Measurements from ENCODE around the gene ATP6V1F. TPM values are rescaled to one million over a fixed set of nuclear protein-coding genes. Genes with fewer than 3 reads are reported as not detected.

ATP6V1F gene
- total RNA-seq, 3 donors from 2014 or later, result 55.6 to 85.5 (median 82.4) TPM

GRCh38 chr7:128845475-128845874 is 17.2 kb upstream of the ATP6V1F start:
- Histone ChIP-seq H3K9me3 (no peaks in the 10 kb centered on the region), H3K4me1 (ENCODE audit: low read depth) (no peaks in the 10 kb centered on the region), H3K36me3 (ENCODE audit: low read depth) (no peaks in the 10 kb centered on the region), H3K4me3 (no peak overlapping the region)
- no peak for ATAC-seq
- TF ChIP-seq CTCF (IDR thresholded peaks at IDR 0.05), result no peak
- DNase-seq, result no peak
- intact Hi-C loops (cut with DNase I, micrococcal nuclease), result no loop called here

- intact Hi-C loops (cut with DNase I, micrococcal nuclease), result no loop called here
- ATAC-seq (no peak), DNase-seq (peak in 1 of 3 donors; percentile 48)
- H3K9me3 ChIP-seq, result no peaks in the 10 kb centered on the region
- no peaks in the 10 kb centered on the region for H3K36me3 ChIP-seq (ENCODE audit: low read depth)
- no peak overlapping the region for H3K4me3 ChIP-seq
- no peaks in the 10 kb centered on the region for H3K4me1 ChIP-seq (ENCODE audit: low read depth)
- TF ChIP-seq CTCF (IDR thresholded peaks at IDR 0.05), result no peak
Measured at GRCh38 chr7:128845987-128846386, 16.7 kb upstream of the ATP6V1F start.

DNA sequence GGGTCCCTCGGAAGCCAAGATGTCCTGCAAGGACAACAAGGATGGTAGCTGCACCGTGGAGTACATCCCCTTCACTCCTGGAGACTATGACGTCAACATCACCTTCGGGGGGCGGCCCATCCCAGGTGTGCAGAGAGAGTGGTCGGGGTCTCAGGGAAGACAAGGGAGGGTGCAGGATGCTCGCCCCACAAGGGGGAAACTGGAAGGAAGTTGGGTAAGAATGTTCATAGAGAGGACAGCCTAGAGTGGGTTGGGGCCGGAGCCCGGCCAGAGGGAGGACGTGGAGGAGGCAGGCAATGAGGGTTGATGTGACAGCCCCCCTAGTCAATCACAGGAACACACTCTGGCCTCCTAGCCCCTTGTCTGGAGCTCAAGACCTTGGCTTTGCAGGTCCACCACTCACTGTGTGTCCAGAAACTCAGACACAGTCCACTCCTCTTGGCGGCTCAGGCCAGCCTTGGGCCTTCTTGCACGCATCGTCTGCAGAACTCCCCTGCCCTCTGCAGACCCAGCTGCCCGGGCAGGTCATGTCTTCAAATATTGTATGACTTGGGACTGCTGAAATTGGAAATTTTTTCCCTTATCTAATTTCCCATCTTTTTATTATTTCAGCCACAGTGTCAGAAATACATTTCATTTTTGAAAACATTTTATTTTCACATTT is 15.7 kb upstream of the ATP6V1F start:
- peak in 1 of 3 donors; percentile 34 for DNase-seq
- no peak for TF ChIP-seq CTCF (IDR thresholded peaks at IDR 0.05)
- ATAC-seq, result no peak
- H3K36me3 ChIP-seq (ENCODE audit: low read depth), result no peaks in the 10 kb centered on the region
- no peaks in the 10 kb centered on the region for H3K4me1 ChIP-seq (ENCODE audit: low read depth)
- intact Hi-C loops (cut with DNase I, micrococcal nuclease), result no loop called here
- no peaks in the 10 kb centered on the region for H3K9me3 ChIP-seq
- H3K4me3 ChIP-seq, result no peak overlapping the region

- no peak for TF ChIP-seq CTCF (IDR thresholded peaks at IDR 0.05)
- intact Hi-C loops (cut with DNase I, micrococcal nuclease), result no loop called here
- DNase-seq (peak in 1 of 3 donors; percentile 32), ATAC-seq (no peak)
- no peak overlapping the region for H3K4me3 ChIP-seq
- no peaks in the 10 kb centered on the region for H3K9me3 ChIP-seq
- H3K36me3 ChIP-seq (ENCODE audit: low read depth), result no peaks in the 10 kb centered on the region
- no peaks in the 10 kb centered on the region for H3K4me1 ChIP-seq (ENCODE audit: low read depth)
Measured at GRCh38 chr7:128847721-128848211, 14.9 kb upstream of the ATP6V1F start.

DNA sequence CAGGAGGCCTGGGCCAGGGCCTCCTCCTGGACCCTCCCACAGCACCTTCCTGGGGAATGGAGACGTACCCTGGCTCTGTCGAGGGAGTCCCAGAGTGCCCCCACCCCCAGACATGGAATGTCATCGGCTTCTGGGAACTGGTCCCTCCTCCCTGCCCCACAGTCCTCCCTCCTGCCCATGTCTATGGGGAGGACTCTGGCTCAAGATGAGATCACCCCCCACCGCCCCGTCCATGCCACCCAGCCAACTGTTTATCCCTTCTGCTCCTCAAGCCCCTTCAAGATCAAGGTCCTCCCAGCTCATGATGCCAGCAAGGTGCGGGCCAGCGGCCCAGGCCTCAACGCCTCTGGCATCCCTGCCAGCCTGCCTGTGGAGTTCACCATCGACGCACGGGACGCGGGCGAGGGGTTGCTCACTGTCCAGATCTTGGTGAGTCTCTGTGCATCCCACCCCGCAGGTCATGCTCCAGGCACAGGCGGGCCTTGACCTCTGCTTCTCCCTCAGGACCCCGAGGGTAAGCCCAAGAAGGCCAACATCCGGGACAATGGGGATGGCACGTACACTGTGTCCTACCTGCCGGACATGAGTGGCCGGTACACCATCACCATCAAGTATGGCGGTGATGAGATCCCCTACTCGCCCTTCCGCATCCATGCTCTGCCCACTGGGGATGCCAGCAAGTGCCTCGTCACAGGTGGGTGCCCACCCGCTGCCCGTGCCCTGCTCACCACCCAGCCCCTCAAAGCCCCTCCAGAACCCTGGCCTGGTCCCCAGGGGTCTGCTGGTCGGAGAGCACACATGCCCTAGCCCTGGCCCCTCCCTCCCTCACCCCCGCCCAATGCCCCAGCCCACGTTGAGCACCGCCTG is 14.1 kb upstream of the ATP6V1F start:
- no peaks in the 10 kb centered on the region for H3K36me3 ChIP-seq (ENCODE audit: low read depth)
- intact Hi-C loops (cut with DNase I, micrococcal nuclease), result no loop called here
- TF ChIP-seq CTCF (IDR thresholded peaks at IDR 0.05), result no peak

More for the DNA sequence above, 14.1 kb upstream of the ATP6V1F start:
- no peaks in the 10 kb centered on the region for H3K4me1 ChIP-seq (ENCODE audit: low read depth)
- ATAC-seq, result no peak
- H3K9me3 ChIP-seq, result no peaks in the 10 kb centered on the region
- no peak overlapping the region for H3K4me3 ChIP-seq
- DNase-seq, result no peak

Data from mucosa of descending colon (tissue), 3 donors.